Bronchial epithelial cell (primary cell): Measurements from ENCODE around the gene C1orf210. TPM values are rescaled to one million over a fixed set of nuclear protein-coding genes. Genes with fewer than 3 reads are reported as not detected.

Experiments used
- DNase-seq: peaks from one replicate; pipeline ENCODE4 v3.0.0-alpha.2; 2010; ENCODE audit warnings: low read depth
- FAIRE-seq: peaks from 2 replicates; lab custom pipeline; 2011; peaks lifted over from hg19 to GRCh38; lab: Jason Lieb, UNC
- H3K27me3 ChIP-seq: 2 replicates; pipeline ENCODE4 v1.5.1; 2011; ENCODE audit warnings: low read length; ENCODE audit not compliant: control insufficient read depth, insufficient read depth
- H3K36me3 ChIP-seq: 2 replicates; pipeline ENCODE4 v1.5.1; 2011; ENCODE audit warnings: low read length; ENCODE audit not compliant: control insufficient read depth, insufficient read depth
- H3K4me3 ChIP-seq: 2 replicates; pipeline ENCODE4 v1.5.1; 2011; ENCODE audit warnings: mild to moderate bottlenecking, low read depth, low read length, control low read depth
- total RNA-seq: library from RNA; depleted of rRNA; stranded (reverse); fragments of >200 nt; gene quantifications from 2 replicates; pipeline ENCODE4 v1.2.1, GENCODE V29; 2014
- TF ChIP-seq, protein P1 (sequence below): IDR thresholded peaks from 2 replicates; pipeline ENCODE4 v1.5.1; 2011; ENCODE audit warnings: mild to moderate bottlenecking, moderate library complexity, low read length, control low read depth, inconsistent platforms; ENCODE audit not compliant: insufficient read depth, severe bottlenecking

C1orf210 gene
- total RNA-seq, 1 donor from 2014 or later = 3.4 TPM

- Histone ChIP-seq H3K36me3 (no peaks in the 10 kb centered on the region), H3K4me3 (no peak overlapping the region), H3K27me3 (no peaks in the 10 kb centered on the region)
- no peak for FAIRE-seq
- DNase-seq = no peak
- TF ChIP-seq, protein P1, sequence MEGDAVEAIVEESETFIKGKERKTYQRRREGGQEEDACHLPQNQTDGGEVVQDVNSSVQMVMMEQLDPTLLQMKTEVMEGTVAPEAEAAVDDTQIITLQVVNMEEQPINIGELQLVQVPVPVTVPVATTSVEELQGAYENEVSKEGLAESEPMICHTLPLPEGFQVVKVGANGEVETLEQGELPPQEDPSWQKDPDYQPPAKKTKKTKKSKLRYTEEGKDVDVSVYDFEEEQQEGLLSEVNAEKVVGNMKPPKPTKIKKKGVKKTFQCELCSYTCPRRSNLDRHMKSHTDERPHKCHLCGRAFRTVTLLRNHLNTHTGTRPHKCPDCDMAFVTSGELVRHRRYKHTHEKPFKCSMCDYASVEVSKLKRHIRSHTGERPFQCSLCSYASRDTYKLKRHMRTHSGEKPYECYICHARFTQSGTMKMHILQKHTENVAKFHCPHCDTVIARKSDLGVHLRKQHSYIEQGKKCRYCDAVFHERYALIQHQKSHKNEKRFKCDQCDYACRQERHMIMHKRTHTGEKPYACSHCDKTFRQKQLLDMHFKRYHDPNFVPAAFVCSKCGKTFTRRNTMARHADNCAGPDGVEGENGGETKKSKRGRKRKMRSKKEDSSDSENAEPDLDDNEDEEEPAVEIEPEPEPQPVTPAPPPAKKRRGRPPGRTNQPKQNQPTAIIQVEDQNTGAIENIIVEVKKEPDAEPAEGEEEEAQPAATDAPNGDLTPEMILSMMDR = no peak
Observed at GRCh38 chr1:43305926-43306687, 20.7 kb upstream of the C1orf210 start.

DNA sequence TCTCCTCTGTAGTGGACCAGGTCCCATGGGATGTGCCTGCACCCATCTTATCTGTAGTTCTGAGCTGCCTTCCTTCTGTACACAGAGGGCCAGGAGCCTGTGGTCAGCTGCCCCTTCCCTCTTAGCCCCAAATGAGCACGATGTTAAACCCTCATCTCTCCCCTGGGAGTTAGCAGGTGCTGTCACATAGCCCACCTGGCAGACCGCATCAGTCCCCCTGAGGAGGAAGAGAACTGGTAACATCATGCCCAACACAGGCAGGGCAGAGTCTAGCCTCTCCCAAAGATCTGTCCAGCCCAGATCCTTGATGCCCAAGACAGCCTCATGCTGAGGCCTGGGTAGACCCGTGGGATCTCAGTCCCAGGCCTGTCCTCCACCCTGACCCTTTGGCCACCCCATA lies 20.1 kb upstream of the C1orf210 start:
- DNase-seq = no peak

DNA sequence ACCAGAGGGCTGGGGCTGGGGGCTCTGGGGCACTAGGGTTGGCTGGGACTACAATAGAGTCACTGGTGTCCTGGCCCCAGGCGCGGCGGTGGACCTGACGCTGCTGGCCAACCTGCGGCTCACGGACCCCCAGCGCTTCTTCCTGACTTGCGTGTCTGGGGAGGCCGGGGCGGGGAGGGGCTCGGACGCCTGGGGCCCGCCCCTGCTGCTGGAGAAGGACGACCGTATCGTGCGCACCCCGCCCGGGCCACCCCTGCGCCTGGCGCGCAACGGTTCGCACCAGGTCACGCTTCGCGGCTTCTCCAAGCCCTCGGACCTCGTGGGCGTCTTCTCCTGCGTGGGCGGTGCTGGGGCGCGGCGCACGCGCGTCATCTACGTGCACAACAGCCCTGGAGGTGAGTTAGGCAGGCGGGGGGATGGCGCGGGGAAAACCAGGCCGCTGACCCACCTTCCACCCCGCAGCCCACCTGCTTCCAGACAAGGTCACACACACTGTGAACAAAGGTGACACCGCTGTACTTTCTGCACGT lies 19.5 kb upstream of the C1orf210 start:
- TF ChIP-seq, protein P1 = no peak
- DNase-seq (no peak), FAIRE-seq (no peak)
- Histone ChIP-seq H3K4me3 (no peak overlapping the region), H3K36me3 (no peaks in the 10 kb centered on the region), H3K27me3 (no peaks in the 10 kb centered on the region)

More for the DNA sequence above, 20.1 kb upstream of the C1orf210 start:
- H3K36me3 ChIP-seq = no peaks in the 10 kb centered on the region
- TF ChIP-seq, protein P1 = no peak
- no peaks in the 10 kb centered on the region for H3K27me3 ChIP-seq
- no peak overlapping the region for H3K4me3 ChIP-seq
- no peak for FAIRE-seq

DNA sequence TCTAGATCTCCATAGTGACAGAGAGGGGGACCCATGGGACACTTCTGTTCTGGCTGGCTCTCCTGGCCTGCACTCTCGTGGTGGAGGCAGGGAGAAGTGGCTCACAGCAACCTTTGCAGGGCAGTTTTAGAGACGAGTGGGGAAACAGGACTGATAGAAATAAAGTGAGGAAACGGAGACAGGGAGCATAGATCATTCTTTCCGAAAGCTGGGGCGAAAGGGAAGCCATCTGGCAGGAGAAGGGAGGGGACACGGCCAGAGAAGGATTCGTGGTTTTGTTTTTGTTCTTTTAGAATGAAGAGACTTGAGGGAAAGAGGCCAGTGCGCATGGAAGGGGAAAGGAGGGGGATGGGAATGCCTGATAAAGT lies 18.9 kb upstream of the C1orf210 start:
- FAIRE-seq = no peak
- no peak for DNase-seq
- H3K4me3 ChIP-seq = no peak overlapping the region
- no peaks in the 10 kb centered on the region for H3K36me3 ChIP-seq
- no peaks in the 10 kb centered on the region for H3K27me3 ChIP-seq
- TF ChIP-seq, protein P1 = no peak

DNA sequence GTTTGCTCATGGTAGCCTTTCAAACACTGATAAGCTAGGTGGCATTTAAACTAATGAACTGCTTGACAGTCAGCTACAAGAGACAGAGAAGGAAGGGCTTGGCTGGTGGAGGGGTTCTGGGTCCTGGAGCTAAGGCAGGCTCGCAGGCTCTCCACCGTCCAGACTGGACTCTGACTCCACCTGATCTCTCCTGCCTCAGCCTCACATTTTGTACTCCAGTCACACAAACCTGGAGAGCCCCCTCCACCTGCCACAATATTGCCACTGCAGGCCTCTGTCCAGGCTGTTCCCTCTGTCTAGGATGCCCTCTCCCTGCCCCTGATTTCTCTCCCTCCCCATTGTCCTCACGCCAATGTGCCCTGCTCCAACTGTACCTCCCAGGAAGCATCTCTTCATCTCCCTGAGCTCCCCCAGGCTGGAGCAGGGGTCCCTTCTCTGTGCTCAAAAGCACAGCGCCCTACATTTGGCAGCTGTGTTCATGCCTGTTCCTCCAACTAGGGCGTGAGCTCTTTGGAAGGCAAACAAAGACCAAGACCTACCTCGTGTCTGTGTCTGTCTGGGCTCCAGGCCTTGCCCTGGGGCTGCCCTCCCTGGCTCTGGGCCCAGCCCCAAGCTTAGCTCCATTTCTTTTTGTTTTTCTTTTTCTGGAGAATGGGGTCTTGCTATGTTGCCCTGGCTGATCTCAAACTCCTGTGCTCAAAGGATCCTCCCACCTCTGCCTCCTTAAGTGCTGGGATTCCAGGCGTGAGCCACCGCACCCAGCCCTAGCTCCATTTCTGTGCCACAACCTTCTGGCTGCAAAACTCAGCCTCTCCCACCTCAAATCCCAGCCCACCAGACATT lies 18.3 kb upstream of the C1orf210 start:
- TF ChIP-seq, protein P1 = no peak
- Histone ChIP-seq H3K27me3 (no peaks in the 10 kb centered on the region), H3K36me3 (no peaks in the 10 kb centered on the region), H3K4me3 (no peak overlapping the region)
- no peak for FAIRE-seq
- DNase-seq = no peak
